ENCODE results near the gene MAST4.

- TF ChIP-seq CTCF (IDR thresholded peaks at IDR 0.05; ENCODE audit: low read depth, low read length, poor library complexity, severe bottlenecking) (no peak), EZH2phosphoT487 (IDR thresholded peaks at IDR 0.05; ENCODE audit: borderline replicate concordance, low read length) (no peak)
These were observed 44.2 kb upstream of the MAST4 start for GRCh38 chr5:66551945-66552344.

Data from DOHH2 (cell line).